ENCODE measurements around the gene TCOF1.

Gene TCOF1

DNA sequence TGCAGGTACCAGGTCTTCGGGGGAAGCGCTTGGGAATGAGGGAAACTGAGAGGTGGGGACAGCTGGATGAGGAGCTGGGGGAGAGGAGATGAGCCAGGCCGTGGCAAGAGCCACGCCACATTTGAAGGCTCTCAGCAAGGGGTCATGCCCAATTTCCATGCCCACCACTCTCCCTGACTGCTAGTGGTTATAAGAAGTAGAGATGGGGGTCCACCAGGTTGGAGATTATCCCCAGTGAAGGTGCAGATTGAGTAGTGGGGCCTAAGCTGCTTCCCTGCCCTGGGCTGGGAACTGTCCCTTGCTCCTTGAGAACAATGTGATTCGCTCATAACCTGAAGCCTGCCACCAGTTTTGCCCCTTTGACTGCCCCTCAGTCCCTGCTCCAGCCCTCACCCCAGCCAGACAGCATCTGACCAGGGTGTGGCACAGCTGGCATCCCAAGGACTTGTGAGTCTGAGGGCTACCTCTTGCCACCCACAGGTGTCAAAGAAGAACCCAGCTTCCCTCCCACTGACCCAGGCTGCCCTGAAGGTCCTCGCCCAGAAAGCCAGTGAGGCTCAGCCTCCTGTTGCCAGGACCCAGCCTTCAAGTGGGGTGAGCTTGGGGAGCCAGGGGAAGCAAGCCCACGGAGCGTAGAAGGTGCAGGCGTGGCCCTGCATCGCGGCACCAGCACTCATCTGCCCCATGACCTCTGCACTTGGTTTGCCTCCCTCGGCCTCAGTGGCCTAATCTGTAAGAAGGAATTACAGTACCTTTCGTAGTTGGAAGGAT is 33.8 kb downstream of the TCOF1 start:
- DNase-seq (ENCODE audit: low read depth in 3 of 3, low spot score in 1 of 3) = no peak

DNA sequence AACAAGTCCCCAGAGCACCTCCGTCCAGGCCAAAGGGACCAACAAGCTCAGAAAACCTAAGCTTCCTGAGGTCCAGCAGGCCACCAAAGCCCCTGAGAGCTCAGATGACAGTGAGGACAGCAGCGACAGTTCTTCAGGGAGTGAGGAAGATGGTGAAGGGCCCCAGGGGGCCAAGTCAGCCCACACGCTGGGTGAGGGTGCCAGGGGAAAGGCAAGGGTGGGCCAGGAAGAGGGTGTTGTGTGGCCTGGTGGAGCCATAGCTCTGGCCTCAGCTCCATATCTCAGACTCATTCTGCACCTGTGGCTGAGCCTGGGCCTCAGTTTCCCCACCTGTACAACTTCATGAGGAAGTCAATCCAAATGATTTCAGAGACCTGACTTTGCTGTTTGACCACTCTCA is 34.5 kb downstream of the TCOF1 start:
- no peak for DNase-seq (ENCODE audit: low read depth in 3 of 3, low spot score in 1 of 3)

DNA sequence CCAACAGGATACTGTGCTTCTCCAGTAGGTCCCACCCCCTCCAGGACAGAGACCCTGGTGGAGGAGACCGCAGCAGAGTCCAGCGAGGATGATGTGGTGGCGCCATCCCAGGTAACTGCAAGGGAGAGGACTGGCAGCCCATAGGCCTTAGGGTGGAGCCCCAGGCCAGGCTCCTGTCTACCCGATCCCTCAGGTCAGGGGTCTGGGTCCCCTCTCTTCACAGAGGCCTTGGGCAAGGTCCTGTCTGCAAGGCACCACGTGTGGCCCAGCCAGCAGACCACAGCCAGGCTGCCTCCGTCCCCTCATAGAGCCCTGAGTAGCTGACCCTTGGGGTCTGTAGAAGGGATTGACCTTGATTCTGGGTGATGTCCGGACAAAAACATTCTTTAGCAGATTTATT is 35.2 kb downstream of the TCOF1 start:
- no peak for DNase-seq (ENCODE audit: low read depth in 3 of 3, low spot score in 1 of 3)

DNA sequence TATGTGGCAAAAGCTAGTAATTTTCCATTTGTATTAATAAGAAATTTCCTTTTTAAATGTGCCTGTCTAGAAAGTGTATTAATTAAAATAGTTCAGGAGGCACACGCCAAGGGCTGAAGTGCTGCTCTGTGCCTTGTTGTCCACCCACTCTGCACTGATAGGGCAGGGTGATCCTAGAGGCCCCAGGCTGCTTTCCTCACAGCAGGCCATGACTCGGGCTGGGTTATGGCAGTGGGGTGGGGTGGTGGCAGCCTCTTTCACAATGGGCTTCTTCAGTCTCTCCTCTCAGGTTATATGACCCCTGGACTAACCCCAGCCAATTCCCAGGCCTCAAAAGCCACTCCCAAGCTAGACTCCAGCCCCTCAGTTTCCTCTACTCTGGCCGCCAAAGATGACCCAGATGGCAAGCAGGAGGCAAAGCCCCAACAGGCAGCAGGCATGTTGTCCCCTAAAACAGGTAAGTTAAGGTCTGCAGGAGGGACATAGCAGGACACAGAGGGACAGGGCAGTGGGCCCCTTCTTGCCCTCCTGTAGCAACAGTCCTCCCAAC is 35.7 kb downstream of the TCOF1 start:
- DNase-seq (ENCODE audit: low read depth in 3 of 3, low spot score in 1 of 3) = no peak

DNA sequence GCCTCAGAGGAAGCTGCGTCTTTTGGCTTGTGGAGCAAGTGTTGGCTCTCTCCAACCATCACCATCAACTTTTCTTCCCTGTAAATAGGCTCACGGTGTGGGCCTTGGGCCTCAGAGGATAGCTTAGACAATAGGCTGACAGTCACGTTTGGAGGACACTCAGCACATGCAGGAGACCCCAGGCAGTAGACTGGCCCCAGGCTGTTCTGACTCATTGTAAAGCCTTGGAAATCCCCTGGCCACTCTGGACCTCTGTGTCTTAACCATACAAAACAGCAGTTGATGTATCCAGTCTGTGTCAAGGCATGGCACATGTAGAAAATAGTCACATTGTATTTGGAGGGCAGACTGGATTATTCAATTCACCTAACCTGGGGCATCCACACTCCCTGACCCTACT is 36.6 kb downstream of the TCOF1 start:
- no peak for DNase-seq (ENCODE audit: low read depth in 3 of 3, low spot score in 1 of 3)

DNA sequence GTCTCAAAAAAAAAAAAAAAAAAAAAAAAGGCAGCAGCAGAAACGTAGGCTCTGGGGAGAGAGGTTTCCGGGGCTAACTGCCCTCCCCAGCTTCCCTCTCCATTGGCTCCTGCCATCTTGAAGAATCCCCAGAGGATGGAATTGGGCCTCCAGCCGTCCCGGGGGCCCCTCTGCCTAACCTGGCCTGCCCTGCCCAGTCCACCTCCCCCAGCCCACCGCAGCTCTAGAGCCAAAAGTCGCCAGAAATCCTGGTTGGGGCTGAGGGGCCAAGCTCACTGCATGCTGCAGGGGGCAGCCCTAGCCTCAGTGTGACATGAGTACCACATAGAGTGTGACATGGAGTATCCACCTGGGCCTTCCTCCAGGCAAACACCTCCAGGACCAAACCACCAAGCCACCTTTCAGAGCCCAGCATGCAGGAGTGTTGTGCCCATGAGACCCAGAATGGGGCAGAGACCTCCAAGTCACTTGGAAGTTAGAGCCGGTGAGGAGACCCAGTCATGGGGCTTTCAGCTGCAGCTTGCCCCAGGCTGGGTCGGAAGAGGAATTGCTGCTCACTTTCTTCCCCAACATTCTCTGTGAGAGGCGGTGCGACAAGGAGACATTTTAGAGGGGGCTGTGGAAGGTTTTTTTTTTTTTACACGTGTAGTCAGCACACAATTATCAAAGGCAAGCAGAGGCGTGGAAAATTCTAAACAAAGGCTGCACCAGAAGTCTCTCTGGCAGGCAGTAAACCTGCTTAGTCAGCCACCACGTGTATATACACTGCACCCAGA is 37.6 kb downstream of the TCOF1 start:
- no peak for DNase-seq (ENCODE audit: low read depth in 3 of 3, low spot score in 1 of 3)

DNA sequence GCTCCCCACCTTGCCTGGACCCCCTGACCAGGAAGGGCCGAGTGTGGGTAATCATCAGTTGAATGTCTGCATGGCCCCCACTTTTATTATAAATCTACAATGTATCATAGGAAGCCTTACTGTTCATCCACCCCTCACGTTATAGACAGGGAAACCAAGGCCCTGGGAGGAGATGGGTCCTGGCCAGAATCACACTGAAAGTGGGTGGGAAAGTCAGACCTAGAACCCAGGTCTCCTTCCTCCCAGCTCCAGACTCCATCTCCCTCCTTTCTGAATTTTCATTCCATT is 38.1 kb downstream of the TCOF1 start:
- no peak for DNase-seq (ENCODE audit: low read depth in 3 of 3, low spot score in 1 of 3)

DNA sequence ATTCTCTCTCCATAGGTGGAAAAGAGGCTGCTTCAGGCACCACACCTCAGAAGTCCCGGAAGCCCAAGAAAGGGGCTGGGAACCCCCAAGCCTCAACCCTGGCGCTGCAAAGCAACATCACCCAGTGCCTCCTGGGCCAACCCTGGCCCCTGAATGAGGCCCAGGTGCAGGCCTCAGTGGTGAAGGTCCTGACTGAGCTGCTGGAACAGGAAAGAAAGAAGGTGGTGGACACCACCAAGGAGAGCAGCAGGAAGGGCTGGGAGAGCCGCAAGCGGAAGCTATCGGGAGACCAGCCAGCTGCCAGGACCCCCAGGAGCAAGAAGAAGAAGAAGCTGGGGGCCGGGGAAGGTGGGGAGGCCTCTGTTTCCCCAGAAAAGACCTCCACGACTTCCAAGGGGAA is 38.8 kb downstream of the TCOF1 start:
- DNase-seq (ENCODE audit: low read depth in 3 of 3, low spot score in 1 of 3) = no peak

DNA sequence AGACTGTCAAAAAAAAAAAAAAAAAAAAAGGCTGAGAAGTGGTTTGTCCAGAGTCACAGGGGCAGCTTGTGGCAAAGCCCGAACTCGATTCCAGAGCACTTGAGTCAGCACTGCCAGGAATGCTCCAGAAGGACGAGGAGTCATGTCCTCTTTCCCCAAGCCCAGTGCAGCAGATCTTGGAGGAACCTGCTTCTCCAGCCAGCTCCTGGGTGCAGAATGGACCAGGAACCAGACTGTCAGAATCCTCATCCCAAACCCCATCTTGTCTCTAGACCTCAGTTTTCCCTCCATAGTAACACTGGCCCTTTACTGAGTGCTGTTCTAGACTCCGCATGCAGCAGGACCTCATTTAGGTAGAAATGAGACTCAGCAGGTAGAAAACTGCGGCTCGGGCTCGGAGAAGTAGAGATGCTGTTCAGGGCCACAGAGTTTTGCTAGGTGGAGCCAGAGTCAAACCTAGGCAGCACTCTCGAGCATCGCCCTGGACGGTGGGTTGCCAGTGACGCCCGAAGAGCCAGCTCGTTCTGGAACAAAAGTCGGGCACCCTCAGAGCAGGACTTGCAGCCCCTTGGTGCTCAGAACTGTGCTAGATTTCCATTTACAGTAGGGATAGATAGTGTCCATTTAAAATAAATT is 39.8 kb downstream of the TCOF1 start:
- DNase-seq (ENCODE audit: low read depth in 3 of 3, low spot score in 1 of 3) = no peak

DNA sequence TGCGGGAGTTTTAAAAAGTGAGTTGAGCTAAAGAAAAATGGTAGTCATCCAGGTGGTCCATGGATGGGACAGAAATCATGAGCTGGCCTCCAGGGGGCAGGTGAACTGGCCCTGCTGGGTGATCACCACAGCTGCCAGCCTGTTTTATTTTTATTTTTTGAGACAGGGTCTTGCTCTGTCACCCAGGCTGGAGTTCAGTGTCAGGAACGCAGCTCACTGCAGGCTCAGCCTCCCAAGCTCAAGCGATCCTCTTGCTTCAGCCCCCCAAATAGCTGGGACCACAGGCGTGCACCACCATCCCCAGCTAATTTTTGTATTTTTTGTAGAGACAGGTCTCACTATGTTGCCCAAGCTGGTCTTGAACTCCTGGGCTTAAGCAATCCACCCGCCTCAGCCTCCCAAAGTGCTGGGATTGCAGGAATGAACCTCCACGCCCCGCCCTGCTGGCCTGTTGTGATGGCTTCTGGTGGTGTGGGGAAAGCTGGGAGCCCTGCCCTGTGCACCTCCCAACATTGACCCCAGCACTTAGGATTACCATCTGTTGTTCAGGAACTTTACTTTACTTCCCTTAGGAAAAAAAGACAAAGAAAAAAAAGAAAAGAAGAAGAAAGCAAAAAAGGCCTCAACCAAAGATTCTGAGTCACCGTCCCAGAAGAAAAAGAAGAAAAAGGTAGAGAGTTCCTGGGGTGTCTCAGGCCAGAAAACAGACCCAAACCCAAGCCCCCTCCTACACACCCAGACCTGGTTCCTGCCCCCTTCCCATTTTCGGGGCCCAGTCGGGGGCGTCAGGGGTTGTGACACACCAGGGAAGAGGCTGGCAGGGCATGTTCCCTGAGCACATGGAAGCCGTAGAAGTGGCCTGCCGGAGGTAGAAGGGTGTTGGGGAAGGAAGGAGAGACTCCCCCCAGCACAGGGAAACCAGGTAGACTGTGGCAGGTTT is 40.6 kb downstream of the TCOF1 start:
- DNase-seq (ENCODE audit: low read depth in 3 of 3, low spot score in 1 of 3) = no peak

DNA sequence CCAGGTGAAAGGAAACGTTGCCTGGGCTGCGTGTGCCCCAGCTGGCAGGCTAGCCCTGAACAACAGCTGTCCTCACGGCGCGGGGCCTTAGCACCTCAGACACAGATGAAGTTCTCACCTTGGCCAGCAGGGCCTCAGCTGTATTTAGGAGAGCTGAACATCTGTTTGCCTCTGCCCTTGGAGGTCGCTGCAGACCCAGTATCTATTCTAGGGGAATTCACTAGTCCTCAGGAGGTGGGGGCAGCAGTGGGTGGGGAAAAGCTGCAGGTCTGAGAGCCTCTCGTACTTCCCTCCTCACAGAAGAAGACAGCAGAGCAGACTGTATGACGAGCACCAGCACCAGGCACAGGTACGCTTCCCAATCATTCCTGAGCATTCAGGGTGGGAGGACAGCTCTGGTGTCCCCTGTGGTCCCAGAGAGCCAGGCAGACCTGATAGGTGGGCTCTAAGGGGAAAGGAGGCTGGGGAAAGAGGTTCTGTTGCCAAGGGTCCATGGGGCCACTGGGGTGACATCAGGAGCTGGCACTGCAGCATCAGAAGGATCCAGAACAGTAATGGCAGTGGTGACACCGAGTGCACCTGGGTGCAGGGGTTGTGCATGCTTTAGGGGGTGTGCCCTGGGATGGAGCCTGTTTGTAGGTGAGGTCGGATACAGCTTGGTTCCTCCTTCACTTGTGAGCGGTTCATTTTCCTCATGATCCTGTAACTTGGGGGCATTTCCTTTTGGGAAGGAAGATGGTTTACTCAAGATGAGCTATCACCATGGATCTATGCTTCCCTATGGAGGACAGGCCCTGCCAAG is 41.4 kb downstream of the TCOF1 start:
- no peak for DNase-seq (ENCODE audit: low read depth in 3 of 3, low spot score in 1 of 3)

DNA sequence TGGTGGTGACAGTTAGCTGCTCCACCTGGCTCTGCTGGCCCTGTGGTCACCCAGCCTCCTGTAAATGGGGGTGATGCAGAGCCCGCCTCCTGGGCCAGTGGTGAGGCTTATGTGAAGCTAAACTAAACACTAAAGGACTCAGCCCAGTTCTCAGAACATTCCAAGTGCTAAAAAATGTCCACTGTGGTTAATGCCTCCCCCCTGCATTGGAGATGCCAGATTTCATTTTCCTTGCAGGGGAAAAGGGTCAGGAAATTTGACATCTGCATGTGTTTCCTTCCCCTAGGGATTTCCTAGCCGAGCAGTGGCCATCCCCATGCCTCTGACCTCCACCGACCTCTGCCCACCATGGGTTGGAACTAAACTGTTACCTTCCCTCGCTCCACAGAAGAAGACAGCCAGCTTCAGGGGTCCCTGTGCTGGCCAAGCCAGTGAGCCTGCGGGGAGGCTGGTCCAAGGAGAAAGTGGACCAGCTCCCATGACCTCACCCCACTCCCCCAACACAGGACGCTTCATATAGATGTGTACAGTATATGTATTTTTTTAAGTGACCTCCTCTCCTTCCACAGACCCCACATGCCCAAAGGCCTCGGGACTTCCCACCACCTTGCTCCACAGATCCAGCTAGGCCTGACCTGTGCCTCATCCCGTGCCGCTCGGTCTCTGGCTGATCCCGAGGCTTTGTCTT is 42.2 kb downstream of the TCOF1 start:
- no peak for DNase-seq (ENCODE audit: low read depth in 3 of 3, low spot score in 1 of 3)

DNA sequence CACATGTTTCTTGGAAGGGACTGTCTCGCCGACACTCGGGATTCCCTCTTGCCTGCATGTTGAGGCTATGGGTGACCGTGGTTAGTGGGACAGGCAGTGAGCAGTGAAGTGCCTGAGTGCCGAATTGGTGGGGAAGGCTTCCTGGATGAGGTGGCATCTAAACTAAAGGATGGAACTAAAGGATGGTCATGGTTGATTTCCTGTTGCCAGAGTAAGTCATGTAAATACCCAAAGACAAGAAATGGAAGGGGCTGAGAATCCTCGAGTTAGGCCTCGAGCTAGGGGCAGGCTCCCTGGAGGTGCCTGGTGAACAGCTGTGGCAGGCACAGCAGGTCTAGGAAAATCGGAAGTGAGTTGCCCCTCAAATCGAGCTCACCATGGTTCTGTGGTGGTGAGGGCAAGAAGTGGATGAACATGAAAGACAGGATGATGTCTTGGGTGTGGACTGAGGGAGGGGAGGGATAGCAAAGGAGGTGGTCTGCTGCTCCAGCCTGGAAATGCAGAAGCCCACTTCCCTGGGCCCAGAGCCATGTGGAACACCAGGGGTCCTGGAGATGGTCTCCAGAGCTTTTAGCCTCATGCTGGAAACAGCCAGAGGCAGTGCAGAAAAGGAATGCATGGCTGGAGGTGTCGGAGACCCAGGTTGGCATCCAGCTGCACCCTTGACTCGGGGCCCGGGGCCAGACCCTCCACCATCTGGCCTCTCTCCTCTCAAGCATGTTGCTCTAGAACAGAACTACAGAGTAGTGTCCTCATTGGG is 43.0 kb downstream of the TCOF1 start:
- no peak for DNase-seq (ENCODE audit: low read depth in 3 of 3, low spot score in 1 of 3)

DNA sequence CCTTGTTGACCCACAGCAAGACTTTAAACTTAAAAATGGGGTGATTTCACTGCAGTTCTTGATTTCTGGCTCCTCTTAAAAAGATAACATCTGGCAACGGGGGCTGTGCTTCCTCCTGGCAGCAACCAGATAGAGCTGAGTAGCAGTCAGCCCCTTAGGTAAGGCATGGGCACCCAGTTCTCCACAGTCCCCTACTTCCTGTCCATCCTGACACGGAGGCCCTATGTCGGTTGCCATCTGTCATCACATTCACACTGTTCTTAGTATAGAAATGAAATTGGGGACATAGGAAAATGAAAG is 43.5 kb downstream of the TCOF1 start:
- no peak for DNase-seq (ENCODE audit: low read depth in 3 of 3, low spot score in 1 of 3)

DNA sequence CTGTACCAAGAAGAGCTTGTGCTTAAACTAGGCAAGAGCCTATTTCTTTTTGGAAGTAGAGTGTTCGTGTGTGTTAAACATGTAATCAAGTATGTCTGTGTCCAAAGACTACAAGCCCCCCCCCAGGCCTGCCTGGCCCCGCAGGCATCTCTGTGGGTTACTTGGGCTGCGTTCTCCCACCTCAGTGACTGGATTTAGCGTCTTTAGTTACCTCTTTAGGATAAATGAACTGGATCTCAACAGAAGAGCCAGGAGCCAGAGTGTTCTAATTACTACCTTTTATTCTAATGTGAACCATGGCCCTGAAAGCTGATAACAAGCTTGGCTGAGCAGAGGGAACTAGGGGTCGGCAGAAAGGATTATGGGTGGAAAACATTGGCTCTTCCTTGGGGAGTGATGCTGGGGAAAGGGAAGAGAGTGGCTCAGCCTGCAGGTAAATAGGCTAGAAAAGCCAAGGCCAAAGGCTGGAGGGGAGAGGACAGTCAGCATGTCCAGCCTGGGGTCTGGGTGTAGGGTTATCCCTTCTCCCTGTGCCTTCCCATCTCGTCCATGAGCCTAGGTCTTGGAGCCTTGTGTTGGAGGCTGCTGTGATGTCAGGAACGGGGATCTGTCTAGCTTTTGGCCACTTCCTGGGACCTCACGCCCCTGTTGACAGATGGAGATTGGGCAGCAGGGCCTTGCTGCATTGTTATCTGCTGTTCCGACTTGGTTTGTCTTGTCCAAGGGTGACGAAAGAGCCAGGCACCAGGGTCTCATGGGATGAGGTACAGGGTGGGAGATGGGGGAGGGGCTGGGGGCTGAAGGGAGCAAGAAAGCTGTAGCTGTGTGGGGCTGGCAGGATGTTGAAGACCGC is 44.1 kb downstream of the TCOF1 start:
- no peak for DNase-seq (ENCODE audit: low read depth in 3 of 3, low spot score in 1 of 3)

DNA sequence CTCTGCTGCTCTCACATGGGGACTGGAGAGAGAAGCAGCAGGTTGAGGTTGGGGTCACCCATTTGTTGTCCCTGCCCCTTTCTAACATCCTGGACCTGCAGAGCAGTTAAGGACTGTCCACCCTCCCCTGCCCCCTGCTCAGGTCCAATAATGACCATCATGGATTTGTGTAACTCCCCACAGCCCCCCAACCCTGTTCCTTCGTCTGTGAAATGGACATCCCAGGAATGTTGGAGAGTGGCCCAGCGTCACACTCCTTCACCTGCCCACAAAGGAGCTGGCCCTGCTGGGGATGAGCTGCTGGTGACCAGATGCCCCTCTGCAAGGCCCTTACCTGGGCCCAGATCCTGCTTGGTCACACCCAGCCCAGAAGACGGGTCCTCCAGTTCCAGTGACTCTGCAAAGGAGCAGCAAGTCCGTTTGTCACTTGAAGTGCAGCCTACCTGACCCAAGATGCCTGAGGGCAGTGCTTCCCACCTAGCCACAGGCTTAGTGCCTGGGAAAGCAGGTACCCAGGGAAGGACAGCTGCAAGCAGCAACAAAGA is 44.8 kb downstream of the TCOF1 start:
- DNase-seq (ENCODE audit: low read depth in 3 of 3, low spot score in 1 of 3) = no peak

DNA sequence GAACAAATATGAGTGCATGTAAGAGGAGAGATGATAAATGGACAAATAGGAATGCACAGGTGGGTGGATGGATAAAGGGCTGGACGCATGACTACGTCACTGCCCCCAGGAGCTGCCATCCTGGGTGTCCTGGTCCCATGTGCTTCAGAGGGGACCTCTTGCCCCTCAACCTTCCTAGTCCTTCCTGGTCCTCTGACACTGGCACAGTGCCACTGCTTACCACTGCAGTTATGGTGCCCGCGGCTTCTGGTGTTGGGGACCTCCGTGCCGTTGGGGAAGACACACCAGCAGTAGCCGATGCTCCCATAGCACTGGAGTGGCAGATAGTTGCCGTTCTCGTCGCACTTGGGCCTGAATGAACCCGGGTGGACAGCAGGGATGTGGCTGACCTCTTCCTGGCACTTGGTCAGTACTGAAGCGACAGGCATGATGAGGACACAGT is 45.4 kb downstream of the TCOF1 start:
- no peak for DNase-seq (ENCODE audit: low read depth in 3 of 3, low spot score in 1 of 3)

DNA sequence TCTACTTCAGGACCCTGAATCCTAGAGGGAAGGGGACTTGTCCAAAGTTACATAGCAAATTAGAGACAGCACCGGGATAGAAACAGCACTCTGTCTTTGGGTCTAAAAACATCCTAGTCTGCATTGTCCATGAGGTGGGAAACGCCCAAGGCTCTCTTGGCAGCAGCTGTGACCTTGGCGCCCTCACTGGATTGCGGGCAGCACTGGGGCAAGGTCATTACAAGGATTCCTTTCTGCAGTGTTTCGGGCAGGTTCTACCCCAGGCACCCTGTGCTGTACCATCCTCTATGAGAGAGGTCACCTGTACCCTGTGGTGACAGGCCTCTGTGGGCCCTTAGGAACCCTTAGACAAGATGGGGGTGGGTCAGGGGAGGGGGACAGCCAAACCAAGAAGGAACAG is 46.6 kb downstream of the TCOF1 start:
- DNase-seq (ENCODE audit: low read depth in 3 of 3, low spot score in 1 of 3) = no peak
